NCI-H2081 (cell line): ENCODE measurements around the gene SACS.

Source experiments
- DNase-seq, 2 experiments: peaks; one replicate each; lab custom pipeline; 2025; lab: John Stamatoyannopoulos, UW

The SACS gene, protein sequence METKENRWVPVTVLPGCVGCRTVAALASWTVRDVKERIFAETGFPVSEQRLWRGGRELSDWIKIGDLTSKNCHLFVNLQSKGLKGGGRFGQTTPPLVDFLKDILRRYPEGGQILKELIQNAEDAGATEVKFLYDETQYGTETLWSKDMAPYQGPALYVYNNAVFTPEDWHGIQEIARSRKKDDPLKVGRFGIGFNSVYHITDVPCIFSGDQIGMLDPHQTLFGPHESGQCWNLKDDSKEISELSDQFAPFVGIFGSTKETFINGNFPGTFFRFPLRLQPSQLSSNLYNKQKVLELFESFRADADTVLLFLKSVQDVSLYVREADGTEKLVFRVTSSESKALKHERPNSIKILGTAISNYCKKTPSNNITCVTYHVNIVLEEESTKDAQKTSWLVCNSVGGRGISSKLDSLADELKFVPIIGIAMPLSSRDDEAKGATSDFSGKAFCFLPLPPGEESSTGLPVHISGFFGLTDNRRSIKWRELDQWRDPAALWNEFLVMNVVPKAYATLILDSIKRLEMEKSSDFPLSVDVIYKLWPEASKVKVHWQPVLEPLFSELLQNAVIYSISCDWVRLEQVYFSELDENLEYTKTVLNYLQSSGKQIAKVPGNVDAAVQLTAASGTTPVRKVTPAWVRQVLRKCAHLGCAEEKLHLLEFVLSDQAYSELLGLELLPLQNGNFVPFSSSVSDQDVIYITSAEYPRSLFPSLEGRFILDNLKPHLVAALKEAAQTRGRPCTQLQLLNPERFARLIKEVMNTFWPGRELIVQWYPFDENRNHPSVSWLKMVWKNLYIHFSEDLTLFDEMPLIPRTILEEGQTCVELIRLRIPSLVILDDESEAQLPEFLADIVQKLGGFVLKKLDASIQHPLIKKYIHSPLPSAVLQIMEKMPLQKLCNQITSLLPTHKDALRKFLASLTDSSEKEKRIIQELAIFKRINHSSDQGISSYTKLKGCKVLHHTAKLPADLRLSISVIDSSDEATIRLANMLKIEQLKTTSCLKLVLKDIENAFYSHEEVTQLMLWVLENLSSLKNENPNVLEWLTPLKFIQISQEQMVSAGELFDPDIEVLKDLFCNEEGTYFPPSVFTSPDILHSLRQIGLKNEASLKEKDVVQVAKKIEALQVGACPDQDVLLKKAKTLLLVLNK (N-terminal part only)

DNA sequence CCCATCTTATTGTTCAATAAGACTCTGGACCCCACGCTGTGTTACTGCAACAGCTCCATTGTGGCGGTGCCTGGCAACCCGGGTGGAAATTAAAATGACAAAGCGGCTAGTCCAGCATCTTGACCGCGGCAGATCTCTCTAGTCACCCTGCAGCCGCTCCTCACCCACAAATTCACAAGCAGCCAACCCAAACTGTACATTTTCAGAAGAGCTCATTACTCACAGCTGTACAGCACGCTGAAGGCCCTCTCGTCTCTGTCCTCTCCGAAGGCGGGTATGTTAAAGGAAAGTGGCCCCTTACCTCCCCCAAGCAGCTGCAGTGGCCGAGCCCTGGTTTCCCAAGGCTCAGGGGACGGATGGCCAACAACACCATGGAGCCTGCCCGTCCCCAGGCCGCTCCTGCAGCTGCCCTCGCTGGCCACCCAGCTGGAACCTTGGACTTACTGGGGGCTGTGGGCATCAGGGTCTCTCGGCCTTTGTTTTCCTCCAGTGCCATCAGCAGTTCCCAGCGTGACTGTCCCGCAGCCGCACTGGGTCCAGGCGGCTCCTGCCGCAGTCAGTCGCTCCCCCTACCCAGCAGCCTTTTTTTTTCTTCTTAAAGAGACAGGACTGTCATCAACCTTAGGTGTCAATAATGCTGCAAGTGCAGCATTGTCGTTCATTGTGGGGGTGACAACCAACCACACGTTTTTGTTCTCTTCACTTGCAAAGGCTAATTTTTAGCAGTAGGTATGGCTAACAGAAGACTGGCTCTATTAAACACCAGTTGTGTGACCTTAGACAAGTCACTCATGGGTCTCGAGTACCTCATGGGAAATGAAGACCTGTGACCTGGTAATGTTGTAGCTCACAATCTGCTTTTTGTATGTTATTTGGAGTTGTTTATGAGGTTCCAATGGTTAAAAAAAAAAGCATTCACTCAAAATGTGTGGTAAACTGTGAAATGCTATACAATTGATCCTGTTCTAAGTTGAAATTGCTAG is at the start of gene SACS:
TSS of gene SACS (minus strand) at position 532 of the 983 bp plus-strand sequence. CDS start 22,463 bp downstream, outside the sequence.
- DNase-seq = peak; percentile 46 to 58

DNA sequence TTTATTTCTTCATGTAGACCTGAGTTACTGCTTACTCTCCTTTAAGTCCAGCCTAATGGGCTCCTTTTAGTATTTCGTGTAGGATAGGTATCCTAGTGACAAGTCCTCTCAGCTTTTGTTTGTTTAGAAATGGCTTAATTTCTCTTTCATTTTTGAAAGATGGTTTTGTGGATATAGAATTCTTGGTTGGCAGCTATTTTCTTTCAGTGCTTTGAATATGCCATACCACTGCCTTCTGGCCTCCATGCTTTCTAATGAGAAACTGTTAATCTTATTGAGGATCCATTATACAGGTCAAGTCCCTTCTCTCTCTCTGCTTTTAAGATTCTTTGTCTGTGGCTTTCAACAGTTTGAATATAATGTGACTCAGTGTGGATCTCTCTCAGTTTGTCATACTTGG is 46.8 kb upstream of the SACS start:
- DNase-seq = no peak

DNA sequence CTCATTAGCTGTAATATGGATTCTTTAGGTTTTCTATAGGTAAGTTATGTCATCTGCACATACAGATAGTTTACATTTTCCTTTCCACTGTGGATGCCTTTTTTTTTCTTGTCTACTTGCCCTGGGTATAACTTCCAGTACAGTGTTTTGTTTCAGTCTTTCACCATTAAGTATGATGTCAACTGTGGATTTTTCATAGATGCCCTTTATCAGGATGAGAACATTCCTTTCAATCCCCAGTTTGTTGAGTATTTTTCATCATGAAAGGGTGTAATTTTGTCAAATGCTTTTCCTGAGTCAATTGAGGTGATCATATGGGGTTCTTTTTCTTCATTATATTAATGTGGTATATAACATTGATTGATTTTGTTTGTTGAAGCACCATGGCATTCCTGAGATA is 43.6 kb upstream of the SACS start:
- DNase-seq = no peak

DNA sequence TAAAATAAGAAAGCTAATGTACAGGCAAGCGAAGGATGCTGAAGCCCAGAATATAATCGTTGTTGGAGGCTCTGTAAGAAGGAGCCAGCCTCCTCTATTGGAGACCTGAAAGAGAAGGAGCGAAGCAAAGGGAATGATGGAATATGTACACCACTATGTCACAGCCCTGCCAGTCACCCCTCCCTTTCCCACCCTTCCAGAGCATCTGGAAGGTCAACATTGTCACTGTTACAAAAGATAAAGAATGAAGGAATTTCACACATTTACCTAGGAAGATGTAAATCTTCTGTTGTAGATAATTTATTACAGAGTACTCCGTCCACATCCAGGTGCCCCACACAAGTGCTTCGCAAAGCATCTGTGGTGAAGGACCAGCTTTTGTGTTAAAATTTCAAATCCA is 39.7 kb upstream of the SACS start:
- DNase-seq = no peak

DNA sequence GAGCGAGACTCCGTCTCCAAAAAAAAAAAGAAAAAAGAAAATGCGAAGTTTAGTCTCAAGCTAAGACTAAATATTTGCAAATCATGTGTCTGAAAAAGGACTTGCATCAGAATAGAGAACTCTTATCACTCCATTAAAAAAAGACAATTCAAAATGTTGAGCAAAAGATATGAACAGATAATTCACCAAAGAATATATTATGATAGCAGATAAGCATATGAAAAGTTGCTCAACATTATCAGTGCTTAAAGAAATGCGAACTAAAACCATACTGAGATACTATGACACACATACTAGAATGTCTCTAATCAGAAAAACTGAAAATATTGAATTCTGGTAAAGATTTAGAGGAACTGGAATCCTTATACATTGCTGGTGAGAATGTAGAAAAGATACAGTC is 38.7 kb upstream of the SACS start:
- no peak for DNase-seq

DNA sequence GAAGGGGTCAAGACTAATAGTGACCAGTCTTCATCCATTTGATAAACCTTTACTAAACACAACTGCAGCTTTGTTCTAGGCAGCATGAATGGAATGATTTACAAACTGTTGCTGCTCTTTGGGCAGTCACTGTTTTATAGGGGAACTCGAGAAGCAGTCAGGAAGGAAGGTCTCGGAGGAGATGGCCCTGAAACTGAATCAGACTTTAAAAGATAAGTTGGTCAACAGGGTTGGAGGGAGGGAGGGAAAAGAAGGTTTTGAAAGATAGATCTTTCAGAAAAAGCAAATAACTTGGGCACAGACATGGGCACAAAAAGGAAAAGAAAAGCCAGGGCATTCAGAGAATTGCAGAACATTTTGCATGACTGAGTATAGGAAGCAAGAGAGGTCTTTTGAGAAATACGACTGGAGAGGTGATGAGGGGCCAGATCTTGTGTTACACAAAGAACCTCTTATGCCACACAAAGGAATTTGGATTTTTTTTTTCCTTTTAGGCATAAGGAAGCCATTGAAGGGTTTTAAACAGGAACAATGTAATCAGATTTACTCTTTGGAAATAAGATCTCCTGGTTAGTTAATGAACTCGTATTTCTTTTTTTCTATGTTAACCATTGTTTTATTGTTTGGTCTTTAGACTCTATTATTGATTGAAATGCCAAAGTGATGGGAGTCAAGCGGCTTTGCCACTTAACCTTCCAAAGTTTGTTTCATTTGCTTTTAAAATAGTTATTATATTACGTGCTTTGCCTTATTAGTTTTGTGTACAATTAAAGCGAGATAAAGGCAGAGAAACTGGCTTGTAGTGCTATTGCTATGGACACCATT is 37.5 kb upstream of the SACS start:
- peak in 1 of 2 experiments; percentile 11 for DNase-seq

DNA sequence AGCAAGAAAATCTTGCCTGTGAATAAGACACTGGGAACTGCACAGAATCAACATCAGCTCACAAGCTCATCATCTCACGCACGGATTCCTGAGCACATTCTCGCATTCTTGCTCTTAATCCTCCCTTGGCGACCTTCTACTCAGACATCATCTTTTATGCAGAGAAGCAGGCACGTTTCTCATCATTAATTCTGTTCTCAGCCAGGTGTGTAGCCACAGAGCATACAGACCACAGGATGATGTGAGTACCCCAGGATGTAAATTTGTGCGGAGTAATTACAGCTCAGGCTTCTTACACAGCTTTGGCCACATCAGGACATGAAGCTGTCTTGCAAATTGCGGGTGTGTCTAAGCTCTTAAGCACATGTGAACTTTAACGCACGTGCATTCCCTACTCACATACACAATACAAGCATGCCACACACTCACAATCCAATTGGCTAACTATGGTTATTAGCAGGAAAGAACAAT is 36.5 kb upstream of the SACS start:
- no peak for DNase-seq

DNA sequence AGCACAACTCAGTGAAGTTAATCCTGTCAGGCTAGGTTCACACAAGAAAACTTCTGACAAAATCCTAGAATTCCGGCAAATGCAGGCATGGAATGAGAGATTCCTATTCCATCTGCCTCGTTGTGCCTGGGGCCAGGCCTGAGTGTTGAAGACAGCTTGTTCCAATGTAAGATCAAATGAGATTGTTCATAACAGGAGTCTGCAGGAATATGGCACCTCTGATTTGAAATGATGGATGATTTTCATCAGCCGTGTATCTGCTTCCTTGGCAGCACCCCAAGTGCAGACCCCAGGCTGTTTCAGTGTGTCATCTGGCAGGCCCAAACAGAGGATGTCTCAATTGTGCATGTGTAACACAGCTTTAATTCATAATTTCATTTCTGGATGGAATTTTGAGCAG is 35.3 kb upstream of the SACS start:
- no peak for DNase-seq

DNA sequence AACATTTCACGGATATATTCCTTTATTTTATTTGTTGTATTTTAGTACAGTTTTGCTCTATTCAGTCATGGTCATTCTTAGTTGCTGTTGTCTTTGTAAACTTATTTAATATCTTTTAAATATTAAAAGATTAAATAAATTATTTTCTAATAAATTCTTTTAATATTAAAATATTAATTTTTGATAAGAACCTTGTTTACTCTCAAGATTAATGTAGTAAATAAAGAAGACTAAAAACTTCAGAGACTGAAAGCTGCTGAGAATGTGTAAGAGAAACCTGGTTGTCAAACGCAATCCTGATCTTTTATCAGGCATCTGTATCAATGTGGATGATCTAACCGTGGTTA is 34.4 kb upstream of the SACS start:
- DNase-seq = no peak

DNA sequence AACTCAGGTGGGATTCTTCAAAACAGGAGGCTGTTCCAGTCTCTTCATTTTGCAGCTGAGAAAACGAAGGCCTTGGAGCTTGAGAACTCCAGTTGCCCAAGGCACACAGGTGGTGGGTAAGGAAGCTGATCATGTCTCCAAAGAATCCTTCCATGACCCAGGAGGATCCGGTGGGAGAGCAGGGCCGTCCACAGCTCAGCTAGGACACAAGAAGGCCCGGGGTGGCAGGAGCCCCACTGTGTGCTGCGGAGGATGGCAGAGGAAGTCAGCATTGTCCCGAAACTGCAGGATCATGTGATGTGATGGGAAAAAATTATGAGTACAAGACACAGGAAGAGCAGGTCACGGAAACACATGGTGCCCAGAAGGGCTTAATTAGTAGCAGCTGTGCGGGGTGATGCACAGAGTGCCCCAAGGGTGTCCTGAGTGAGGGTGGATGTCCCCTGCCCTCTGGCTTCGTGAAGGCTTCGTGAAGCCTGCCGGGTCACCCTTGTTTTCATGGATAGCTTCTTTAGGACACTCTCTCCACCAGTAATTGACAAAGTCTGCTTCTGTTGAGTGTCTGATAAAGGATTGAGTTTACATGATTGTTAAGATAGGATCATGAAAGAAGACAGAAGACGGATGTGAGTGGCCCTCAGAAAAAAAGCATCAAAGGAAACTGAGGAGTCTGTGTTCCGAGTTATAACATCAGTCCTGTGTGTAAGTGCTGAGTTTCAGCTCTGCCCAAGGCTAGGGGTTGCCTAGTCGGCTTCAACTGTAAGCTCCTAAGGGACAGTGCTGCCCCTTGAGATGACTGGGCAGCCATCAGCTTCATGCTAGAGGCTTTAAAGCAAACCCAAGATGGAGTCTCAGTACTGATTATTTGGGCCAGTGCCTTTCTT is 33.8 kb upstream of the SACS start:
- DNase-seq = peak in 1 of 2 experiments; percentile 23

DNA sequence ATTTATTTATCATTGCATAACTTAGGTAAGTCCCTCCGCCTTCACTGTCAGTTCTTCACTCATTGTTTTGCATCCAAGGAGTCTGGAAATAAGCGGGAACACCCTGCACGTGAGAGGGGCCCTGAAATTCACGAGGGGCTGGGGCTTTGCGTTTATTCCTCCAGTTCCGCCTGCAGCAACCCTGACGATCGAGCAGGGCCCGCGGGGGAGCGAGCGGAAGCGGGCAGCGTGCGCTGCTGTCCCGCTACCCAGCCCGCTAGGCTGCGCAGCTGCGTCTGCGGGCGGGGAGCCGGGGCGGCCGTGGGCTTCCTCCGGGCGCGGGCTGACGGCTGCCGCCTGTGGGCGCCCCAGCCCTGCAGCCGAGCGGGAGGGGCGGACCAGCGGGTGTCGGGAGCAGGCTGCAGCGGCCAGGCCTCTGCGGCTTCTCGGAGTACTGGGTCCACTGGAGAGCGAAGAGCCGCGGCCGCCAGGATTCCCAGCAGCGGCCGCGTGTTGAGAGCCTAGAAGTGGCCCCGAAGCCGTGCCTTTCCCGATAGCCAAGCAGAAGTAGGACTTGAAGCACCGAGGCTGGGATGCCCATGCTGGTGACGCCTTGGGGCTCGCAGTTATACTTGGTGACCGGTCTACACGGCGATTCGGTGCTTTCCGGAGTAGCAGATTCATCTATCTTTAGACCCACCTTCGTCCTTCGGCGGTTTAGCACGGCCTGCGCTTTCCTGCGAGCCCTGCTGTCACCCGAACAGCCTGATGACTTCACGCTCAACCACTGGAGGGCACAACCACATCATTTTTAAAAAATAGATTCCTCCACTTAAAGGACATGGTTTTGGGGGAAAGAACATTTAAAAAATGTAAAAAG is 32.9 kb upstream of the SACS start:
- peak; percentile 51 to 66 for DNase-seq

DNA sequence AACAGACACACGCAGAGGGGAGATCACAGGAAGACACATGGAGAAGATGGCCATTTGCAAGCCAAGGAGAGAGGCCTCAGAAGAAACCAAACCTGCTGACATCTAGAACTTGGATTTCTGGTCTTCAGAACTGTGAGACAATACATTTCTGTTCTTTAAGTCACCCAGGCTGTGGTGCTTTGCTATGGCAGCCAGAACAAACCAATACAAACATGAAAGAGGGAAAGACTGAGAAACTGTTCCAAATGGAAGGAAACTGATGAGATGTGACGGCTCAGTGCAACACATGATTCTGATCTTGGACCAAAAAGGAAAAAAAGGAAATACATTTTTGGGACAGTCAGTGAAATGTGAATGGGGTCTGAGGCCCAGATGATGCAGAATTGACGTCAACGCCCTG is 30.2 kb upstream of the SACS start:
- no peak for DNase-seq

DNA sequence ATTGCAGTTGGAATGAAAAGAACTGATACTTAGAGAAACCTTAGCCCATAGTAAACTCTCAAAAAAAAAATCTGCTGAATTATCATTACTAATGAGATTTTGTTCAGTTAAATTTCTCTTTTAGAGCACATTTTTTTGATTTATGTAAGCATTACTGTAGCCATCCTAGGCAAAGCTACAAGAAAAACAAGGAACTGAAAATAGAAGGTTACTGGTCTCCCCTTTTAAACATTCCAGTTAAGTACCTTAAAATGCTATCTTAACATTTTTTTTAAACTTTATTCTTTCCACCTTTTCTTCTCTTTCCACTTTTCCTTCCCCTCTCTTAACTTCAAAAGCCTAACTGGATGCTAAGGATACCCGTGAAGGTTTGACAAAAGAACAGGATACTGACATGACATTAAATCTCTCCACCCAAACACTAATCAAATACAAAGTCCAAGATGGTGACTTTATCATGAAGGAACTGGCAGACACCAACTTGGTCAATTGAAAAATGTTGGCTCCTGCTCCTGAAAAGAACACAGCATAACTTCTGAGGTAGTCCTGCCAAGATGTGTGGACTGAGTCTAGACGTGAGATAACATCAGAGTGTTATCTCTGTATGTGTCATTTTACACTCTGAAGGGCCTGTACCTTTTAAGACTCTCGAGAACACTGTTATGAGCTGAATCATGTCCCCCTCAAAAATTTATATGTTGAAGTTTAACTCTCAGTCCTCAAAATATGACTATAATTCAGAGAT is 29.5 kb upstream of the SACS start:
- no peak for DNase-seq

DNA sequence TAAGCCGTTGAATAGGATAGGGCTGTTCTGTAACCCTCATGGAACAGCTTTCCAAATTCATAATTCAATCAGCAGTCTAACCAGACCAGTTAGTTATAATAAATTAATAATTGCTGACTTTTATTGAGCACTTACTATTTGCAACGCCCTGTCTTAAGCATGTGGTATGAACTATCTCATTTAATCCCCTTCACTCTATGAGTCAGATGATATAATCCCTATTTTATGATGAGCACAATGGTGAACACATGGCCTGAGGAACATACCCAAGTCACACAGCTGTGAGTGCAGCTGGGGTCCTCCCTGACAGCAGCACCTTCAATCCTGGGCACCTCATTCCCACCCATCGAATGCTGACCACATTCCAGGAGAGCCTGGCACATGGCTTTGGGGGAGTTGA is 28.0 kb upstream of the SACS start:
- no peak for DNase-seq

DNA sequence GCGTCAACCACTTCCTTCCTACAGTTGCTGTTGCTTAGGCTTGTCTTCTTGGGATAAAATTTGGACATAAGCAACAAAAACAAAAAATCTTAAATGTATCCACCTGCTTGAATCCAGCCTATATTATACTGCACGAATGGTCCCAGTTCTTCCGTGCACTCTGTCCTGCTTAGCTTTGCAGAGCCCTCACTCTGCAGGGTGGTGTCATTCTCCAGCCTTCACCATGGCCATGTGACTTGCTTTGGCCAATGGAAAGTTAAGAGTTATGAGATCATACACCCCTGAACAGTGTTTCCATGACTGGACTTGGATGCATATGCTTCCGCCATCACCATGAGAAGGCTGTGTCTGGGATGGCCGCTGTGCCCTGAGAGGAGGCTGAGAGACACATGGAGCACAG is 27.4 kb upstream of the SACS start:
- no peak for DNase-seq

DNA sequence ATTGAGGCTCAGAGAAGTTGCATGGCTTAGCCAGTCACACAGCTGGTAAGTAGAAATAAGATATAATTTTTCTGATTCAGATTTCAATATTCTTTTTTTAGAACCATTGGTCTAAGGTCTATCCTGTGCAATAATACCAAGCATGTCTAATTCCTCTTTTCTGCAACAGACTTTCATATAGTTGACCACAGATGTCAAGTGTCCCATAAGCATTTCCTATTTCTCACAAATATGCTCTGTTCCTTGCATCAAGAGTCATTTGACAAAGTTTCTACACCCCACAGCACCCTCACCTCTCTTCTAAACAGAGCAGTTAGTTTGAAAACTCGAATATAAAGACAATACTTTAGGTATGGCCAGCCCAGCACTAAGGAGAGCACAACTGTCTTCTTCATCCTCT is 26.8 kb upstream of the SACS start:
- DNase-seq = no peak

DNA sequence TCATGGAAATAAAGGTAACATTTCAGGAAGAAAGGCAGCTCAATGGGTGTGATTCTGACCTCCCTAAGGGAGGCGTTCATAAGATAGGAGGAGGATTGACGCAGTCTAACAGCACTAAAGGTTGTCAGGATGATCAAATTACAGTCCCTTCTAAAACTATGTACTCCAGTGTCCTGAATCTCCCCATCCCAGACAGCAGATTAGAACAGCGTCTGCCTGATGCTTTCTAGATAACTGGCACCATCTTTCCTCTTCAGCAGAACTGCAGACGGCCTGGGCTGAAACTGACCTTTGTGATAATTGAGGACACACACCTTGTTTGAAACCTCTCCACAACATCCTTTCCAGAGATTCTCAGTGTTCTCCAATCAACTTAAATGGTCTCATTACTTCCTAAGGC is 25.5 kb upstream of the SACS start:
- DNase-seq = no peak
